Effector CD4-positive, alpha-beta T cell (primary cell): ENCODE measurements around the gene PLAA.
"Not testable (repeated sequence)": the region's sequence is repeated elsewhere in the genome, so short reads cannot be mapped to it uniquely, and the experiment has no call there.

Experiments used
- DNase-seq: peaks from one replicate; pipeline ENCODE4 v3.0.0-alpha.2; 2020

PLAA gene

DNA sequence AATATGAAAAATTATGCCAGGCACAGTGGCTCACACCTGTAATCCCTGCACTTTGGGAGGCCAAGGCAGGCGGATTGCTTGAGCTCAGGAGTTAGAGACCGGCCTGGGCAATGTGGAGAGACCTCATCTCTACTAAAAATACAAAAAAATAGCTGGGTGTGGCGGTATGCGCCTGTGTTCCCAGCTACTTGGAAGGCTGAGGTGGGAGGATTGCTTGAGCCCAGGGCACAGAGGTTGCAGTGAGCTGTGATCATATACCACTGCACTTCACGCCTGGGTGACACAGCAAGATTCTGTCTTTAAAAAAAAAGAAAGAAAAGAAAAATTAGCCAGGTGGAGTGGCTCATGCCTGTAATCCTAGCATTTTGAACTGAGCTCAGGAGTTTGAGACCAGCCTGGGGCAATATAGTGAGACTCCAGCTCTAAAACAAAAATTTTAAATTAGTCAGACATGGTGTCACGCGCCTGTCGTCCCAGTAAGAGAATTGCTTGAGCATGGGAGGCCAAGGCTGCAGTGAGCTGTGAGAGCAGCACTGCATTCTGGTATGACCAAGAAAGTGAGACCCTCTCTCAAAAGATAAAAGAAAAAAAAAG is 18.0 kb downstream of the PLAA start:
- DNase-seq = no peak

GRCh38 chr9:26925609-26926008 is 21.4 kb downstream of the PLAA start:
- no peak for DNase-seq

- DNase-seq = no peak
These were observed 27.3 kb downstream of the PLAA start for GRCh38 chr9:26919698-26920097.

DNA sequence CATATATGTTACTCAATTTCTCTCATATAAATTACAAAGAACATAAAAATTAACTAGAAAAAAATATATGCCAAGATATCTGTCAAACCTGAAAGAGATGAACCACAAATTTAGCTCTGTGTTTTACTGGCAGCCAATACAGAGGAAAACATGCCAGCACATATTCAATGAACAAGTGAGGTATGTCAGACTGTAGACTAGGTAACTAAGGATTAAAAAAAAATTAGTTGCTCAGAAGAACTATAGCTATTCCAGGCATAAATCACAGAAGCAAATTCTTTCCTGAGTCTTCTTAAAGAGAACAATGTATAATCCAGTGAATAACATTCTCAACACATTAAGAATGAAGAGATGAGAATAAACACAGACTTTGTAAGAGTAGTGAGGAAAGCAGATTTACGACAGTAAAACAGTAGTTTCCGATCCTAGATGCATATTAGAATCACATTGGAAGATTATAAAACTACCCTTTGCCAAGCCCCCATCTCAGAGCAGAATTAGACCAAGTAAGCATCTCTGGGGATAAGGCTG is 33.8 kb downstream of the PLAA start:
- no peak for DNase-seq

GRCh38 chr9:26904671-26905070 is 42.4 kb downstream of the PLAA start:
- no peak for DNase-seq

DNA sequence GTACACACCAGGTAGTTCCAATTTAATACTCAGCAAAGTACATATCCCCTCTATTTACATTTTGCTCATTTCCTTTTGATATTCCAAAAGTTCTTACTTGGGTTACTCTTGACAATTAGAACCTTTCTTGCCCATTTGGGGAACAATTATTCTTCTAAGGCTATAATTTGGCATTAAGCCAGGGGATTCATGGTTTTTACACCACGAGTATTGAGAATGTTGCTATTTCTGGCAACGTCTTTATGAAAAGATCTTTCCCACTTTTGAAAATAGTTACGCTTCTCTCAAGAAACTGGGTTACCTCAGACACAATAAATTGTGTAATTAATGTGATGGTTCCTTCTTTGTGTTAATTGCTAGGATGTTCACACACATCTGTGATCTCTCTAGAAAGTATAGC is 43.0 kb downstream of the PLAA start:
- no peak for DNase-seq

GRCh38 chr9:26893030-26893676 is 53.9 kb downstream of the PLAA start:
- no peak for DNase-seq

DNA sequence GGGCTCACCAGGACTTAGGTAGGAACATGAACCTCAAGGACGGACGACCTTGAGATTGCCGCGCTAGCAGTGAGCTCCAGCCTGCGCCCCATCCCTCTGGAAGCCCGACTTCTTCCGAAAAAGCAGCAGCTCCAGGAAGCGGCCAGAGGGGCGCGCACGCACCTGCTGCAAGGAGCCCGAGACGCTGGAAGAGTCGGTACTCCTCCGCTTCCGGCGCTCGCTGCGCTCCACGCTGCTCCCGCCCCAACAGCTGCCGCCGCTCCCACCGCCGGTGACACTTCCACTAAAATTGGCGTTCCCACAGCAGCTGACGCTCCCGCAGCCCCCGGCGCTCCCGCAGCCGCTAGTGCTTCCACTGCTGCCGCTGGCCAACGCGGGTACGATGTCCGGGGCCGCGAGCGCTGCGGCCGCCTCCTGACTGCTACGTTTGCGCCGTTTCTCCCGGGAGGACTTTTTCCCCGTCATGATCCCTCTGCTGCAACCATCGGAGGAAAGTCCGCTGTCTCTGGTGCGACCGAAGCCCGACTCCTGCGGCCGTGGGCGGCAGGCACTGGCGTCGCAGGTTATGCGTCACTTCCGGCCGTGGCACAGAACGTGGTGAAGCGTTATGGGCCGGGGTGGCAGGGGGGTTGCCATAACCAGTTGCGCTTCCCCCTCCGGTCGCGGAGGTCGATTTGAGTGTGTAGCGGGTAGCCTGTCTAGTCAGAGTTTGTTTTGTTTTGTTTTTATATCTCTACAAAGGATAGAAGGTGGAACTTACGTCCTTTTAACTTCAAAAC is 54.6 kb downstream of the PLAA start, which contains the start of gene CAAP1:
Gene CAAP1 (minus strand): TSS at position 552 of the 779 bp plus-strand sequence. CDS start 87 bp downstream, at position 465.
- peak; percentile 90 for DNase-seq

- DNase-seq = no peak
These were observed 55.3 kb downstream of the PLAA start for GRCh38 chr9:26891726-26892125.

- no peak for DNase-seq
These were observed 58.8 kb downstream of the PLAA start for GRCh38 chr9:26888271-26888670.

DNA sequence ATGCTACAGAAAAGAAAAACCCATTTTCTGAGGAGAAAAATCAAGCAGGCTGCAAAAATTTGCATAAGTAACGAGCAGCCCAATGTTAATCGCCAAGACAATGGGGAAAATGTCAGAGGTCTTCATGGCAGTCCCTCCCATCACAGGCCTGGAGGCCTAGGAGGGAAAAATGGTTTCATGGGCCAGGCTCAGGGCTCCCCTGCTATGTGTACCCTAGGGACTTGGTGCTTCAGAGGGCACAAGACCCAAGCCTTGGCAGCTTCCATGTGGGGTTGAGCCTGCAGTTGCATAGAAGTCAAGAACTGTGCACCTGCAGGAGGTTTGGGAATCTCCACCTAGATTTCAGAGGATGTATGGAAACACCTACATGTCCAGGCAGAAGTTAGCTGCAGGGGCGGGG is 64.9 kb downstream of the PLAA start:
- no peak for DNase-seq

- DNase-seq = no peak
These were observed 66.8 kb downstream of the PLAA start for GRCh38 chr9:26880262-26880661.

GRCh38 chr9:26875155-26875554 is 71.9 kb downstream of the PLAA start:
- DNase-seq = not testable (repeated sequence)

- no peak for DNase-seq
These were observed 76.8 kb downstream of the PLAA start for GRCh38 chr9:26870292-26870691.

DNA sequence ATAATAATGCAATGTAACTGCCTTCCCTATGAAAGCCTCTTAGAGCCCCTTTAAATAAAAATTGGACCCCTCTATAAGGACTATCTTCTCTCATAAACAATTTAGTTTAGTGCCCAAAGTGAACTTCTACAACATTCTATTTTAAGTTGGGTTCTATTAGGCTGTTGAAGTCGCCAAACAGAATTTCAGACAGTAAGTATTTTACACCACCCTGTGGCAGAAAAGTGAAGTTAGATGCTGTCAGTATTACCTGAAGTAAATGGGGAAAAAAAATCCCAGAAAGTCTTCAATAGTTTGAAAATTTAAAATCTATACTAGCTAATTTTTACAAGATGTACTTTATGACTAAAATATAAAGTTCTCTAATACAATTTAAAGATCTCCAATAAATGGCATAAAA is 84.0 kb downstream of the PLAA start:
- DNase-seq = no peak

GRCh38 chr9:26856413-26857032 is 90.5 kb downstream of the PLAA start:
- DNase-seq = no peak
